M059J (cell line): ENCODE measurements around the gene KIAA1755. TPM values are rescaled to one million over a fixed set of nuclear protein-coding genes. Genes with fewer than 3 reads are reported as not detected.
A peak's percentile ranks its signal among the peaks of the same experiment; 100 is the strongest.

Source experiments
- DNase-seq: peaks from one replicate; pipeline ENCODE4 v3.0.0-alpha.2; 2012; ENCODE audit warnings: low read depth
- total RNA-seq: library from RNA; depleted of rRNA; stranded (reverse); fragments of >200 nt; shearing (Covaris generic); gene quantifications from 2 replicates; pipeline ENCODE4 v1.2.3, GENCODE V29; 2014

Gene KIAA1755
- total RNA-seq, 1 experiment from 2014 or later = 3.8 TPM

DNA sequence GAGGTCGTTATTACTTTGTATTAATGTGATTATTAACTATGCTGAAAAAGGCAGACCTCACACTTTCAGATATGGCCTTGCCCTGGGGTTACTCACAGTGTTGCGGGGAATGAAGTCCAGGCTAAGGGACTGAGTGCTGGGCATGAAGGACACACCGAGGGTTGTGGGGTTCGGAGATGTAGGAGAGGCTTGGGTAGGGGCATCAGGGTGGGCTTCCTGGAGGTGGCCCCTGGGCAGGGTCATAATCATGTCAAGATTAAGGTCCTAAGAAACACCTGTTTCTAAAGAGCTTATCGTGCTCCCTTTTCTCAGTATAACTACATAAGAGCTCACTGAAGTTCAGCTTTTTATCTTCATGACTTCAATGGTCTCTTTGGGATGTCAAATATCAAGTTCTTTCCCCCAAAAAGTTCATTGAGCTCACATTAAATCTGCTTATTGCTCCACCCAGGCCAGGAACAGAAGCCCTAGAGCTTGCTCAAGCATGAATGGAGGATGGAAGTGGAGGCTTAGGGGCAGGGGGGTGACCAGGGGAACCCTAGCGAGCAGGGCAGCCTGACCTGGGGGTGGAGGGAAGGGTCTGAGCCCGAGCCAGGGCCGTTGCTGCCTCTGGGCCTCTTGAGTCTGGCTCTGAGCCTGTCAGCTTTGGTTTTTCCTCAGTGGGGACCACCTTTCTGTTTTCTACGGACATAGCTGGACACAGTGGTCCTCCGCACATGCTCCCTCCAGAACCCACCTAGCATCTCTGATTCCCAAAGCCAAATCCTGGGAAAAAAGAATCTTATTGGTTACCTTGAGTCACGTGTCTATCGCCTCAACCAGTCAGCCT lies 58.2 kb downstream of the KIAA1755 start:
- DNase-seq = no peak

- DNase-seq = peak; percentile 97
Measured at GRCh38 chr20:38201356-38201755, 59.2 kb downstream of the KIAA1755 start.

DNA sequence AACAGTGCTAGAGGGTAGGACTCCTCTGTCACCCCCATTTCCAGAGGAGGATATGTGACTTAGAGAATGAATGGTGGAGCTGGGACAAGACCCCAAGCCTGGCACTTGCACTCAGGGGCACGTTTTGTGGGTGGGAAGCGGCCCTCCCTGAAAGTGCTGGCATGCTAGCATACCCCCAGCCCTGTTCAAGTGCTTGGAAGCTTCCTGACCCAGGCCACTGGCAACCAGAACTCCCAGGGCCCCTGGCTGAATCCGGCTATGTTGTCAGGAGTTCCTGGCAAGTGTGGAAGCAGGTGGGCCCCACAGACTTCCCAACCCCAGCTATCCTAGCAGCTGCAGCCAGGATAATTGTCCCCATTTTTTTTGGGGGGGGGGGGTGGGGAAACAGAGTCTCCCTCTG lies 59.9 kb downstream of the KIAA1755 start:
- no peak for DNase-seq

DNA sequence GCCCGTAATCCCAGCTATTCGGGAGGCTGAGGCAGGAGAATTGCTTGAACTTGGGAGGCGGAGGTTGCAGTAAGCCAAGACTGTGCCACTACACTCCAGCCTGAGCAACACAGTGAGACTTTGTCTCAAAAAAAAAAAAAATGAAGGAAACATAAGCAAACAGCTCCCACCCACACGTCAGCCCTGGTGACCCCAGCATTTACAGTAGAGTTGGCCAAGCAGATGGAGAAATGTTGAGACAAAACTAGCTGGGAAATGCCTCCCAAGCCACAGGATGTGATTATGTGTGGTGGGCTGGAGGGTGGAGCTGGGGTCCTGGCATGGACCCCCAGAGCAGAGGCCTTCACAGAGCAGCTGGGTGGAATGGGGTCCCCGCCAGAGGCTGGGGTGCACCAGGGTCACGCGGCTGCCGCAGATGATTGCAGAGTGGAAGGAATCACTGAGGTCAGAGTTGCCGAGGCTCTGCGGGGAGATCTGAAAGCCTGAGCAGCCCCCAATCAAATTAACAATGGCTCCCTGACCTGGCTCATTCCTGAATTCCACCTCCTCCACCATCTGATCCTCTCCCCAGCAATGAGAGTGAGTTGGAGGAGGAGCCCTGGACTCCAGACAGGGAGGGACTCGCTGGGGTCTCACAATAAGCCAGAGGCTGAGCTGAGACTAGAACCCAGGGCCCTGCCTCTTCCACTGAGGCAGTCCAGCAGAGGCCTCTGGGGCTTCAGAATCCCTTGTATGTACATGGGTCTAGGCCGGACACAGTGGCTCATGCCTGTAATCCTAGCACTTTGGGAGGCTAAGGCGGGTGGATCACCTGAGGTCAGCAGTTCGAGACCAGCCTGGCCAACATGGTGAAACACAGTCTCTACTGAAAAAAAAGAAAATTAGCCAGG lies 60.8 kb downstream of the KIAA1755 start:
- DNase-seq = no peak

- peak; percentile 75 for DNase-seq
Measured at GRCh38 chr20:38198238-38198861, 62.2 kb downstream of the KIAA1755 start.

DNA sequence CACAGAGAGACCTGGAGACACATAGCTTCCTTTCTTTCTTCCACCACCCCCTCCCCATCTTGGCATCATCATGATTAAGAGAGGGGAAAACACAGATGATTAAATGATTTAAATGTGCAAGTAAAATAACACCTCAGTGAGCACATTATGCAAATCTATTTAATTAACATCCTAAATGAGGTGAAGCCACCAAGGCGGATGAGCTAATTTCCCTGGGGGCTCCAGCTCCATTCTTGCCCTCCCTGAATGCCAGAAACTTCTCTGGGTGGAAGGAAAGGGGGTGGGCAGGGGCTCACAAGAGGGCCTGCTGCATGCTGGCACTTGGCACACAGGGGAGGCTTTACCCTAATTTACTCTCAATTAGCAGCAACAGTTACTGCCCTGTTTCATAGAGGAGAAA lies 62.9 kb downstream of the KIAA1755 start:
- DNase-seq = no peak

- peak; percentile 44 for DNase-seq
Measured at GRCh38 chr20:38197217-38197616, 63.3 kb downstream of the KIAA1755 start.

DNA sequence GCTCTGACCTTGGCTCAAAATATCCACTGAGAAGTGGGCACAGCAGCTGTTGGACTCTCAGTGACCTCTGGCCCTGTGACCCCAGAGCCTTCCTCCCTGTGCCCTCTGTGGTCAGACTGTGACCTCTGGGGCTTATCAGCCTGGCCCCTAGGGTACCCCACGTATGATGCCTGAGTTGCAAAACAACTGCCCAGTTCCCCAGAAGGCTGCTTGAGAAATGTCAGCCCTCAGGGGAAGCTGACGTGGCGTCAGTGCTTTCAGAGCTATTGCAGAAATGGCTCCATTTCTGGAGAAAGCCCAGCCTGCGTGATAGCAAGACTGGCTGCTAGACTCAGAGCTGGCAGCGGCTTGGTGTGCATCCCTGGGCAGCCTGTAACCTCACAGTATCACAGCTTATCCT lies 63.9 kb downstream of the KIAA1755 start:
- DNase-seq = peak; percentile 94

GRCh38 chr20:38196076-38196475 lies 64.5 kb downstream of the KIAA1755 start:
- DNase-seq = no peak

DNA sequence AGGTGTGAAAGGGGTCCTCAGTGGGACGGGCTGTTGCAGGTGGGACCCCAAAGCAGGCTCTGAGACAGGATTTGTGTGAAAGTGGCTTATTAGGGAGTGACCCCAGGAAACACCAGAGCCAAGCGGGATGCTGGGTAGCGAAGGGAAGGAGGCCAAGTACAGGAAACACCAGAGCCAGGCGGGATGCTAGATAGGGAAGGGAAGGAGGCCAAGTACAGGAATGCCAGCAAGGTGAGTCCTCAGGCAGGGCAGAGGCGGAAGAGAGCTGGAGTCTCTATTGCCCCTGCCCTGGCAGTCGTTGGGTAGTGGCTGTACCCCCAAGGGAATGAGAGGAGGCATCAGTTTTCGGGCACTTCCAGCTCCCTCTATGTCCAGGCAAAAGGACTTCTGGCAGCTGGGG lies 65.0 kb downstream of the KIAA1755 start:
- peak; percentile 59 for DNase-seq

DNA sequence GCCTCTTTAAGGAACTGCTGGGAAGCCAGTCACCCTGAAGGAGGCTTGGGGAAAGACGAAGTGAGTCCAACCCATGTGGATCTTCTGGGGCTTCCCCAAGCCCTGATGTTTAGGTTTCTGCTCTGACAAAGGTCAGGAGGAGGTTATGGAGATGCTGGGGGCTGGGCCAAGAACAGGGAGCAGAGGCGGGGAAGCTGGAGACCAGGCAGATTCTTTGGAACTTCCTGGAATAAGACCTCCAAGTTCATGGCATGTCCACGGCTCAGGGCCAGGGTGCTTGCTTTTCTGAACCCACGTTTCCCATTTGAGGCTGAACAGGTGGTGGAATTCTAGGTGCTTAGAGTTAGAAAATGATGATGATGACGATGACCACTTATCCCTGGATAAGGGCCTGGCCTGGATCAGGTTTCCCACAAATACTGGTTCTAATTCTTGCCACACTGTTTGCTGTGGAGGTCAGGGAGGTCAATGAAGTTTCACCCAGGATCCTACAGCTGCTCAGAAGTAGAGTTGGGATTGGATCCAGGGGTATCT lies 65.5 kb downstream of the KIAA1755 start:
- DNase-seq = no peak

DNA sequence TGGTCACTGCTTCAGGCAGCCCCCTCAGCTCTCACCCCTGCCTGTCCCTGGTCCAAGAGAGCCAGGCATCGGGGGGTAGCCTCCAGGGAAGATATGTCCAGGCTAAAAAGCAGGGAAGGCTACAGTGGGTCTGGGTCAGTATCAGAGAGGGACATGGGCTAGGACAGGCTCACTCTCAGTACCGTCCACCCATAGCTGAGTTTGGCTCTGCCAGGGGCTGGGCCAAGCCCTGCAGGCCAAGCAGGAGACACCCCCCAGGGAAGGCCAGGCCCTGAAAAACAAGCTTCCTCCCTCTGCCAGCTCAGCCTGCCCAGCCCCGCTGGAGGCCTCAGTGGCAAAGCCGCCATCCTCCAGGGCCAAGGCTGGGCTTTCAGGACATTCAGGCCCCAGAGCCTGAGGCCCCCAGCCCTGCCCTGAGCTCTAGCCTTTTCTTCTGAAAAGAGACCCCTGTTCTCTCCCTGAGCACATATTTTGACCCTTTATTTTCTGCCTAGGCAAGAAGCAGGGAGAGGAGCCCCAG lies 66.9 kb downstream of the KIAA1755 start:
- no peak for DNase-seq

DNA sequence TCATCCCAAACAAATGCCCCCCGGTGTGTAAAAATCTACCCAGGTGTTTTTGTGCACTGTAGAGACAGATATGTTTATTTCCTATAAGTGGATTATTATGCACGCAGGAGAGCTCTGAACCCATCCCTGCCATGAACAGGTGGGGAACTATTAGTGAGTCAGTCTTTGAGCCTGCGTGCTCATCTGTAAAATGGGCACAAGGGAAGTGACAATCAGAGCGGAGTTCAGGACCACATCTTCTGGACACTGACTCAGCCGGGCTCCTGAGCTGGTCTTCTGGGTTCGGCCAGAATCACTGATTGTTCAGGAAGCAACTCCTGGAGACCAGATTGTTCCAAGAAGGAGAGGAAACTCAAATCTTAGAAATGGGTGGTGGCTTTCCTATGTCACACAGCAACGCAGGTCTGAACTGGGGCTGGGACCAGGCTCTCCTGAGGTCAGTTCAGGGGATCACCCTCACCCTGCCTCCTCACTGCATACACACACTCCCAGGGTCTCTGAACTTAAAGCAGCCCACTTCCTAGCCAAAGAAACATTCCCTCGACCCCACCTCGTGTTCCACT lies 68.1 kb downstream of the KIAA1755 start:
- no peak for DNase-seq

DNA sequence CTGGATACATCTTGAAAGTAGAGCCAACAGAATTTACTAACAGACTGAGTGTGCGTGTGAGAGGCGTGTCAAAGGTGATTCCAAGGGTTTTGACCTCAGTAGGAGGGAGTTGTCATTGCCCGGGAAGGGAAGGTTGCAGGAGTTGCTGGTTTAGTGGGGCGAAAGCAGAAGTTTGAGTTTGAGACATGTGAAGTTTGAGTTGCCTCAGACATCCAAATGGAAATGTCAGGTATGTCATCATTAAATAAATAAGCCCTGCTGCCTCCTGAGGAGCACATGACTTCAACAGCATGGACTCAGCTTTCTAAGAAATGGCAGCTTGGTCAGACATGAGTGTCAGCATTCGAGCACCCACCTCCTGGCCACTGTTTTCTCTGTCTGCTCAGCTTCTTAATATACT lies 68.9 kb downstream of the KIAA1755 start:
- no peak for DNase-seq

DNA sequence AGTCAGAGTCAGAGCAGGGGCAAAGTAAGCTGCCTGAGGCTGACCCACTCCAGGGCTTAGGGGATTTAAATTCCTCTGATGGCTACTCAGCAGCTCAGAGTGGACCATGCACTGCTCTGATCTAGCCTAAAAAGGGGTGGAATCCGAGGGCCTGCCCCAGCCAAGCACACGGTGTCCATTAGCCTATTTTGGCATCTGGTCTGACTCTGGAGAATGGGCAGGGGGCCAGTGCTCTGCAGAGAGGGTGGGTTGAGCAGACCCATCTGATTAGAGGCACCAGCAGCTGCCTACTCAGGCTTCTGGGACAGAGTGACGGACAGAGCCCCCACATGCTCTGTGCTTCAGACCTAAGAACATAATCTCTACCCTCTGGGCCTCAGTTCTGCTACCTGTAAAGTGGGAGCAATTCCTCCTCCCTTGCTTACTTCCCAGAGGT lies 69.6 kb downstream of the KIAA1755 start:
- no peak for DNase-seq

DNA sequence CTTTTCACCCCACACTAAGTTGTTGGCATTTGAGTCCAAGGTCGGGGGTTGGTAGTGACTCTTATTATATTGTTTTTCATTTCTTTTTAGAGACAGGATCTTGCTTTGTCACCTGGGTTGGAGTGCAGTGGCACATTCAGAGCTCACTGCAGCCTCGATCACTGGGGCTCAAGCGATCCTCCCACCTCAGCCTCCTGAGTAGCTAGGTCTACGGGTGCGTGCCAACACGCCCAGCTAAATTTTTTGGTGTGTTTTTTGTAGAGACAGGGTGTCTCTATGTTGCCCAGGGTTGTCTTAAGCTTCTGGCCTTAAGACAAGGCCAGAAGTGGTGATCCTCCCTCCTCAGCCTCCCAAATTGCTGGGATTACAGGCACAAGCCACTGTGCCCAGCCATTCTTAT lies 70.4 kb downstream of the KIAA1755 start:
- DNase-seq = no peak

- peak; percentile 51 for DNase-seq
Measured at GRCh38 chr20:38187517-38187916, 73.0 kb downstream of the KIAA1755 start.

GRCh38 chr20:38186788-38187221 lies 73.7 kb downstream of the KIAA1755 start:
- DNase-seq = peak; percentile 98

DNA sequence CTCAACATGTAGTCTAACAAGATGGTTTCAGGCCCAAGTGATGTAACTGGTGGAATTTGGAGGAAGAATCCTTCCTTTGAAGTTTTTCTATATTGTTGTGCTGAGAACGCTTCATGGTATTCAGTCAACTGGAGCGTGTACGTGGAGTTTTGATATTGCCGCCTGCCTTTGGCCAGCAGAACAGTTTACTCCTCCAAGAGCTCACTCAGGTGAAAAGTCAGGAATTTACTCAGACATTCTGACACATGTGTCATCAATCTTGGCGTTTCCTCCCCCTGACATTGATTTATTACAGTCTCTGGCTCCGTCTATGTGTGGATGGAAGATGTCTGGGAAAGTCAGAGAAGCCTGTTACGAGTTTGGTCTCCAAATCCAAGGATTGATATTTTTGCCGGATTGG lies 76.4 kb downstream of the KIAA1755 start:
- DNase-seq = peak; percentile 93

- DNase-seq = peak; percentile 63
Measured at GRCh38 chr20:38181971-38182370, 78.6 kb downstream of the KIAA1755 start.

DNA sequence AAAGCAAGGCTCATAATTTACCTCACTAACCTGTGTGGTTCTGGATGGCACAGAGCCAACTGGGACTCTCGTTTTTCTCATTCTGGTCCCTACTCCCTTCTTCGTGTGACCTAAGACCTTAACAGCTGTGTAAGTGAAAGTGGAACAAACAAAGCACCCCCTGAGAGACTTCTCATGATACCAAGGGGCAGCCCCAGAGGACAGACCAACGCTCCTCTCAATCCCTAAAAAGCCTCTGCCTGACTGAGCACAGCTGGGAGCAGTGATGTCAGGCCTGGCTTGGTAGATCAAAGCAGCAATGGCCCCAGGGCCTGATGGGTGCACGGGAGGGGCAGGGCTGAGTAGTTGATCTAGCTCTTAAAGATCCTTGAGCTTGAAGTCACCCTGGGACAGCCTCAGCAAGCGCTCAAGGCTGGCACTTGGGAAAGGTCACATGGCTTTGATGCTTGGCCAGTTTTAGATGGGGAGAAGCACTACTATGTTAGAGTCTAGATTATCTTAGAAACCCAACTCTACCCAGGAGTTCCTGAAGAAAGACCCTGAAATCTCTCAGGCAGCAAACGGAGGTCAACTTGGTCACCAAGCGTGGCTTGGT lies 79.2 kb downstream of the KIAA1755 start:
- peak; percentile 99 for DNase-seq
